ENCODE measurements around the gene PAX8. TPM values are rescaled to one million over a fixed set of nuclear protein-coding genes. Genes with fewer than 3 reads are reported as not detected.

Gene PAX8
- total and polyA plus RNA-seq, 7 donors, result 0.41 to 10.8 (median 0.93) TPM; not detected in 1

- no peak overlapping the region for H3K27ac ChIP-seq
- TF ChIP-seq POLR2AphosphoS5 (IDR thresholded peaks at IDR 0.05) (no peak), EP300 (IDR thresholded peaks at IDR 0.05) (no peak)
- TF ChIP-seq, protein P1, sequence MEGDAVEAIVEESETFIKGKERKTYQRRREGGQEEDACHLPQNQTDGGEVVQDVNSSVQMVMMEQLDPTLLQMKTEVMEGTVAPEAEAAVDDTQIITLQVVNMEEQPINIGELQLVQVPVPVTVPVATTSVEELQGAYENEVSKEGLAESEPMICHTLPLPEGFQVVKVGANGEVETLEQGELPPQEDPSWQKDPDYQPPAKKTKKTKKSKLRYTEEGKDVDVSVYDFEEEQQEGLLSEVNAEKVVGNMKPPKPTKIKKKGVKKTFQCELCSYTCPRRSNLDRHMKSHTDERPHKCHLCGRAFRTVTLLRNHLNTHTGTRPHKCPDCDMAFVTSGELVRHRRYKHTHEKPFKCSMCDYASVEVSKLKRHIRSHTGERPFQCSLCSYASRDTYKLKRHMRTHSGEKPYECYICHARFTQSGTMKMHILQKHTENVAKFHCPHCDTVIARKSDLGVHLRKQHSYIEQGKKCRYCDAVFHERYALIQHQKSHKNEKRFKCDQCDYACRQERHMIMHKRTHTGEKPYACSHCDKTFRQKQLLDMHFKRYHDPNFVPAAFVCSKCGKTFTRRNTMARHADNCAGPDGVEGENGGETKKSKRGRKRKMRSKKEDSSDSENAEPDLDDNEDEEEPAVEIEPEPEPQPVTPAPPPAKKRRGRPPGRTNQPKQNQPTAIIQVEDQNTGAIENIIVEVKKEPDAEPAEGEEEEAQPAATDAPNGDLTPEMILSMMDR (IDR thresholded peaks at IDR 0.05), result no peak
- no peaks in the 10 kb centered on the region for H3K9me3 ChIP-seq
- intact Hi-C loops (cut with DNase I), result no loop called here
- H3K36me3 ChIP-seq, result no peaks in the 10 kb centered on the region
- no peak for DNase-seq
- no peak overlapping the region for H3K4me3 ChIP-seq
- no peaks in the 10 kb centered on the region for H3K4me1 ChIP-seq
- 71 to 85% methylated on average over 10 of the region's 10 CpGs for WGBS, 2 donors
- H3K27me3 ChIP-seq, result no peaks in the 10 kb centered on the region
Observed at GRCh38 chr2:113185664-113186432, 92.9 kb downstream of the PAX8 start.

DNA sequence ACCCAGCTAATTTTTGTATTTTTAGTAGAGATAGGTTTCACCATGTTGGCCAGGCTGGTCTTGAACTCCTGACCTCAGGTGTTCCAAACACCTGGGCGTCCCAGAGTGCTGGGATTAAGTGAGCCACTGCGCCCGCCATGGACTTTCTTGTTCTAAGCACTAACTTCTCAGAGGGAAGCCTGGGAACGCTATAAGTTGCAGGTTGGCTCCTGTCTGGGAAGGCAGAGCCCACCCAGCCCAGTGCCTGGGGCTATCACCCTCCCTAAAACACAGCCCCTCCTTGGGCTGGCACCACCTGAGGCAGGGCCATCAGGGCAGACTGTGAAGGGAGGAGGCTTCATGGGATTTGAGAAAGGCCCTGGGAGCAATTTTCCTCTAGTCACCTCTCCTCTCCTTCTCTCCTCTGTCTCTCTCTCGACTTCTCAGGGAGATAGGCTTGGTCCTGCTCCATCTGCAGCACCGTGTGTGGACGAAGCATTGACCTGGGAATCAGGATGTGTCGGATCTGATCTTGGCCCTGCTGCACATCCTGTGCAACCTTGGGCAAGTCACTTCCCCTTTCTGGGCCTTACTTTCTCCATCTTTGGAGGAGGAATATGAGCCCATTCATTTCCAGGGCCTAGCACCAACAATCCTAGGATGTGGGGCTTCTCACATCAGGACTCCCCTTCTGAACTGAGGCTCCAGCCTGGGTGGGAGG, 94.0 kb downstream of the PAX8 start:
- Histone ChIP-seq H3K9me3 (no peaks in the 10 kb centered on the region), H3K27me3 (no peaks in the 10 kb centered on the region), H3K27ac (no peak overlapping the region), H3K4me3 (no peak overlapping the region), H3K4me1 (no peaks in the 10 kb centered on the region), H3K36me3 (no peaks in the 10 kb centered on the region)
- intact Hi-C loops (cut with DNase I), result no loop called here
- TF ChIP-seq POLR2A (IDR thresholded peaks at IDR 0.05), result no peak
- TF ChIP-seq EP300 (IDR thresholded peaks at IDR 0.05), result no peak
- TF ChIP-seq POLR2AphosphoS5 (IDR thresholded peaks at IDR 0.05), result no peak
- TF ChIP-seq, protein P1 (IDR thresholded peaks at IDR 0.05), result no peak
- WGBS, 2 donors, result 86 to 96% methylated on average over 8 of the region's 8 CpGs
- DNase-seq, result no peak

DNA sequence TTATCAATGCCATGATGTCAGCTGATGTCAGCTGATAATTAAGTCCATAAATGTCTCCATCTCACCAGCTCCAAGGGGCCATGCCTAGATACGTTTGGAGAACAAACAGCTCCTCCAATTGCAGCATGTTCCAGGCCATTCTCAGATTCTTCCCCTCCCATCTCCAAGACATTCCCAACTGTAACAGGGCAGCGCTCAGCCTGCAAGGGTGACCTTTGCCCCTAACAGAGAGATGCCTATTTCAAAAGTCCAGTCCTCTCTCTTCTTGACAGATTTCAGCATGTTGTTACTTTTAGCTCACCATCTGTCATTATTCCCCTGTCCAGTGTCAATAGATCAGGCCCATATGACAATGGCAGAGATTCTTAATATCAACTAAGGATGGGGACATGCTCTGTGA, 95.0 kb downstream of the PAX8 start:
- no peak overlapping the region for H3K27ac ChIP-seq
- TF ChIP-seq POLR2A (IDR thresholded peaks at IDR 0.05), result no peak
- intact Hi-C loops (cut with DNase I), result no loop called here
- H3K36me3 ChIP-seq, result no peaks in the 10 kb centered on the region
- H3K27me3 ChIP-seq, result no peaks in the 10 kb centered on the region
- 54 to 82% methylated on average over 2 of the region's 2 CpGs for WGBS, 2 donors
- no peaks in the 10 kb centered on the region for H3K4me1 ChIP-seq
- DNase-seq, result no peak
- no peaks in the 10 kb centered on the region for H3K9me3 ChIP-seq
- no peak overlapping the region for H3K4me3 ChIP-seq

GRCh38 chr2:113183264-113183663, 95.5 kb downstream of the PAX8 start:
- Histone ChIP-seq H3K36me3 (no peaks in the 10 kb centered on the region), H3K27ac (no peak overlapping the region), H3K27me3 (no peaks in the 10 kb centered on the region), H3K4me3 (no peak overlapping the region), H3K9me3 (no peaks in the 10 kb centered on the region), H3K4me1 (no peaks in the 10 kb centered on the region)
- WGBS, 2 donors, result 95 to 97% methylated on average over 8 of the region's 8 CpGs
- intact Hi-C loops (cut with DNase I), result no loop called here
- TF ChIP-seq, protein P1 (IDR thresholded peaks at IDR 0.05), result no peak
- TF ChIP-seq POLR2AphosphoS5 (IDR thresholded peaks at IDR 0.05), result no peak
- TF ChIP-seq POLR2A (IDR thresholded peaks at IDR 0.05), result no peak
- TF ChIP-seq EP300 (IDR thresholded peaks at IDR 0.05), result no peak
- DNase-seq, result no peak

DNA sequence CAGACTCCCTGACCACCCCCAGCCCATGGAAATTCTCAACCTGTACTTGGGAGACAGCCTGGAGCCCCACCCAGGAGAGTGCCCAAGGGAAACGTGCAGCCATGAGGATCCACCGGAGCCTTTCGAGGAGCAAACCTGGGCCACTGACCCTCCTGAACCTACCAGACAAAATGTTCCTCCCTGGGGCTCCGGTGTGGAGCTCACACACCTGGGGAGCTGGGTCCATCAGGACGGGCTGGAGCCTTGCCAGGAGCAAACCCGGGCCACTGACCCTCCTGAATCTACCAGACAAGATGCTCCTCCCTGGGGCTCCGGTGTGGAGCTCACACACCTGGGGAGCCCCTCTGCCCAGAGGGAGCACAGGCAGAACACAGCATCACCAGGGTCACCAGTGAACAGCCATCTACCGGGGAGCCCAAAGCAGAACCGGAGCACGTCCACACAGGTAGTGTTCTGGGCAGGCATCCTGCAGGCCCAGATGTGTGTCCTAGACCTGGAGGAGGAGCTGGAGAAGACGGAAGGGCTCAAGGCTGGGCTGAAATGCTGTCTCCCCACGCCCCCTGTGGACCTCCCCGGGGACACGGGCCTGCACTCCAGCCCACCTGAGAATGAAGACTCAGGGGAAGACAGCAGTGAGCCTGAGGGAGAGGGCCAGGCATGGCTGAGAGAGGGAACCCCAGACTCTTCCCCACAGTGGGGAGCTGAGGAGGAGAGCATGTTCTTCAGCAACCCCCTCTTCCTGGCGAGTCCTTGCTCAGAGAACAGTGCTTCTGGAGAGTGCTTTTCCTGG, 96.1 kb downstream of the PAX8 start:
- Histone ChIP-seq H3K27ac (no peak overlapping the region), H3K4me1 (no peaks in the 10 kb centered on the region), H3K36me3 (no peaks in the 10 kb centered on the region), H3K4me3 (no peak overlapping the region), H3K9me3 (no peaks in the 10 kb centered on the region), H3K27me3 (no peaks in the 10 kb centered on the region)
- intact Hi-C loops (cut with DNase I), result no loop called here
- no peak for DNase-seq
- 94 to 95% methylated on average over 15 of the region's 15 CpGs for WGBS, 2 donors
- TF ChIP-seq EP300 (IDR thresholded peaks at IDR 0.05) (no peak), POLR2AphosphoS5 (IDR thresholded peaks at IDR 0.05) (no peak), POLR2A (IDR thresholded peaks at IDR 0.05) (no peak)
- TF ChIP-seq, protein P1 (IDR thresholded peaks at IDR 0.05), result no peak
